Measurements from ENCODE around the gene BCAS3.

BCAS3 gene

GRCh38 chr17:61322325-61323002 is 644.8 kb downstream of the BCAS3 start:
- Histone ChIP-seq H3K9me3 (ENCODE audit: insufficient read depth, low read length) (no peaks in the 10 kb centered on the region), H3K36me3 (replicated peaks; ENCODE audit: low read depth, low read length) (no peaks in the 10 kb centered on the region), H3K4me1 (ENCODE audit: low read length) (no peaks in the 10 kb centered on the region), H3K27me3 (ENCODE audit: low read depth, low read length) (no peaks in the 10 kb centered on the region; the same call in 1 of the 2 replicates), H3K4me3 (ENCODE audit: low read length) (no peak overlapping the region), H2AFZ (ENCODE audit: low read depth, low read length) (no peak overlapping the region), H4K20me1 (ENCODE audit: insufficient read depth, low read length) (no peaks in the 10 kb centered on the region), H3K27ac (ENCODE audit: low read length) (no peak overlapping the region), H3K4me2 (ENCODE audit: low read length) (no peak overlapping the region), H3K9ac (ENCODE audit: low read length) (no peak overlapping the region), H3K79me2 (ENCODE audit: low read length) (no peaks in the 10 kb centered on the region)
- TF ChIP-seq, protein P1, sequence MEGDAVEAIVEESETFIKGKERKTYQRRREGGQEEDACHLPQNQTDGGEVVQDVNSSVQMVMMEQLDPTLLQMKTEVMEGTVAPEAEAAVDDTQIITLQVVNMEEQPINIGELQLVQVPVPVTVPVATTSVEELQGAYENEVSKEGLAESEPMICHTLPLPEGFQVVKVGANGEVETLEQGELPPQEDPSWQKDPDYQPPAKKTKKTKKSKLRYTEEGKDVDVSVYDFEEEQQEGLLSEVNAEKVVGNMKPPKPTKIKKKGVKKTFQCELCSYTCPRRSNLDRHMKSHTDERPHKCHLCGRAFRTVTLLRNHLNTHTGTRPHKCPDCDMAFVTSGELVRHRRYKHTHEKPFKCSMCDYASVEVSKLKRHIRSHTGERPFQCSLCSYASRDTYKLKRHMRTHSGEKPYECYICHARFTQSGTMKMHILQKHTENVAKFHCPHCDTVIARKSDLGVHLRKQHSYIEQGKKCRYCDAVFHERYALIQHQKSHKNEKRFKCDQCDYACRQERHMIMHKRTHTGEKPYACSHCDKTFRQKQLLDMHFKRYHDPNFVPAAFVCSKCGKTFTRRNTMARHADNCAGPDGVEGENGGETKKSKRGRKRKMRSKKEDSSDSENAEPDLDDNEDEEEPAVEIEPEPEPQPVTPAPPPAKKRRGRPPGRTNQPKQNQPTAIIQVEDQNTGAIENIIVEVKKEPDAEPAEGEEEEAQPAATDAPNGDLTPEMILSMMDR (IDR thresholded peaks at IDR 0.05; ENCODE audit: low read depth, low read length), result no peak
- TF ChIP-seq EZH2phosphoT487 (IDR thresholded peaks at IDR 0.05; ENCODE audit: low read depth), result no peak

- H3K4me2 ChIP-seq (ENCODE audit: low read length), result no peak overlapping the region
- H3K36me3 ChIP-seq (replicated peaks; ENCODE audit: low read depth, low read length), result no peaks in the 10 kb centered on the region
- H3K9me3 ChIP-seq (ENCODE audit: insufficient read depth, low read length), result no peaks in the 10 kb centered on the region
- TF ChIP-seq, protein P1 (IDR thresholded peaks at IDR 0.05; ENCODE audit: low read depth, low read length), result no peak
- no peak for TF ChIP-seq EZH2phosphoT487 (IDR thresholded peaks at IDR 0.05; ENCODE audit: low read depth)
- H3K27ac ChIP-seq (ENCODE audit: low read length), result no peak overlapping the region
- no peak overlapping the region for H2AFZ ChIP-seq (ENCODE audit: low read depth, low read length)
- H3K79me2 ChIP-seq (ENCODE audit: low read length), result no peaks in the 10 kb centered on the region
- no peaks in the 10 kb centered on the region; the same call in 1 of the 2 replicates for H3K27me3 ChIP-seq (ENCODE audit: low read depth, low read length)
- no peaks in the 10 kb centered on the region for H4K20me1 ChIP-seq (ENCODE audit: insufficient read depth, low read length)
- no peaks in the 10 kb centered on the region for H3K4me1 ChIP-seq (ENCODE audit: low read length)
- H3K4me3 ChIP-seq (ENCODE audit: low read length), result no peak overlapping the region
- no peak overlapping the region for H3K9ac ChIP-seq (ENCODE audit: low read length)
These were observed 645.6 kb downstream of the BCAS3 start for GRCh38 chr17:61323003-61323908.

- no peaks in the 10 kb centered on the region for H3K79me2 ChIP-seq (ENCODE audit: low read length)
These were observed 646.5 kb downstream of the BCAS3 start for GRCh38 chr17:61323909-61324868.

More at GRCh38 chr17:61323909-61324868, 646.5 kb downstream of the BCAS3 start:
- Histone ChIP-seq H3K27me3 (ENCODE audit: low read depth, low read length) (no peaks in the 10 kb centered on the region; the same call in 1 of the 2 replicates), H3K36me3 (replicated peaks; ENCODE audit: low read depth, low read length) (no peaks in the 10 kb centered on the region), H4K20me1 (ENCODE audit: insufficient read depth, low read length) (no peaks in the 10 kb centered on the region), H3K9me3 (ENCODE audit: insufficient read depth, low read length) (no peaks in the 10 kb centered on the region), H3K4me3 (ENCODE audit: low read length) (no peak overlapping the region), H3K9ac (ENCODE audit: low read length) (no peak overlapping the region), H3K4me1 (ENCODE audit: low read length) (no peaks in the 10 kb centered on the region), H3K4me2 (ENCODE audit: low read length) (no peak overlapping the region), H3K27ac (ENCODE audit: low read length) (no peak overlapping the region), H2AFZ (ENCODE audit: low read depth, low read length) (no peak overlapping the region)
- no peak for TF ChIP-seq EZH2phosphoT487 (IDR thresholded peaks at IDR 0.05; ENCODE audit: low read depth)
- TF ChIP-seq, protein P1 (IDR thresholded peaks at IDR 0.05; ENCODE audit: low read depth, low read length), result no peak

Measured in OCI-LY3 (cell line).